Uterus (tissue), 4 donors: ENCODE data around the gene ANKRD6. TPM values are rescaled to one million over a fixed set of nuclear protein-coding genes. Genes with fewer than 3 reads are reported as not detected.

Experiments used
- DNase-seq, 2 donors: peaks; one replicate each; pipeline ENCODE4 v3.0.0-alpha.2; 2019 to 2020
- H3K27ac ChIP-seq, 2 donors: fragments of 200-600 bp; sonication (generic); 1 replicate in 1 of 2; 2 replicates in 1 of 2; pipeline ENCODE4 v1.5.1; 2016 to 2018
- H3K27me3 ChIP-seq, 2 donors: fragments of 200-600 bp; sonication (generic); one replicate each; pipeline ENCODE4 v1.5.1; 2018 to 2019; ENCODE audit warnings: control low read depth in 1 of 2
- H3K36me3 ChIP-seq, 2 donors: fragments of 200-600 bp; sonication (generic); one replicate each; pipeline ENCODE4 v1.5.1; 2019; ENCODE audit warnings: control low read depth in 1 of 2
- H3K4me1 ChIP-seq, 2 donors: fragments of 200-600 bp; sonication (generic); one replicate each; pipeline ENCODE4 v1.5.1; 2018 to 2019; ENCODE audit warnings: control low read depth in 1 of 2
- H3K4me3 ChIP-seq, 2 donors: fragments of 200-600 bp; sonication (generic); 1 replicate in 1 of 2; 2 replicates in 1 of 2; pipeline ENCODE4 v1.5.1; 2018 to 2019; ENCODE audit warnings: mild to moderate bottlenecking in 1 of 2
- H3K9me3 ChIP-seq, 2 donors: fragments of 200-600 bp; sonication (generic); one replicate each; pipeline ENCODE4 v1.5.1; 2019; ENCODE audit warnings: control low read depth in 1 of 2
- CTCF ChIP-seq, 4 experiments: fragments of 200-600 bp in 2 of 4; fragments of 450-650 bp in 2 of 4; sonication (generic) in 2 of 4; IDR thresholded peaks; one replicate each; pipeline ENCODE4 v1.5.1; 2016 to 2019; ENCODE audit warnings: antibody characterized with exemption in 4 of 4, mild to moderate bottlenecking in 2 of 4, moderate library complexity in 1 of 4
- POLR2A ChIP-seq, 2 donors: fragments of 450-650 bp; IDR thresholded peaks; one replicate each; pipeline ENCODE4 v1.6.1; 2016; ENCODE audit warnings: antibody characterized with exemption in 2 of 2, mild to moderate bottlenecking in 1 of 2, moderate library complexity in 1 of 2
- intact Hi-C: fragments of 100-400 bp; cut with DNase I; formaldehyde crosslinking; loops from one replicate; pipeline ENCODE4 v1.15.1; 2023; ENCODE audit warnings: low total_unique reads
- total RNA-seq, 4 donors: library from RNA; depleted of rRNA in 3 of 4; stranded (reverse); fragments of >200 nt in 3 of 4; gene quantifications; one replicate each; pipeline versions ENCODE4 v1.1.0 to v1.2.4, GENCODE V29; 2014 to 2023
- donor health status: DM: yes; HTN: yes; CAD: no.

Gene ANKRD6
- total RNA-seq, 4 donors from 2014 or later = 6.7 to 32.6 (median 24.5) TPM

GRCh38 chr6:89669002-89669401 lies 236.1 kb downstream of the ANKRD6 start:
- Histone ChIP-seq H3K9me3 (no peaks in the 10 kb centered on the region), H3K36me3 (no peaks in the 10 kb centered on the region), H3K27ac (no peak overlapping the region), H3K4me1 (no peaks in the 10 kb centered on the region), H3K27me3 (no peaks in the 10 kb centered on the region), H3K4me3 (no peak overlapping the region)
- no peak for TF ChIP-seq CTCF (IDR thresholded peaks at IDR 0.05)
- no peak for TF ChIP-seq POLR2A (IDR thresholded peaks at IDR 0.05)
- no peak for DNase-seq
- intact Hi-C loops = no loop called here

DNA sequence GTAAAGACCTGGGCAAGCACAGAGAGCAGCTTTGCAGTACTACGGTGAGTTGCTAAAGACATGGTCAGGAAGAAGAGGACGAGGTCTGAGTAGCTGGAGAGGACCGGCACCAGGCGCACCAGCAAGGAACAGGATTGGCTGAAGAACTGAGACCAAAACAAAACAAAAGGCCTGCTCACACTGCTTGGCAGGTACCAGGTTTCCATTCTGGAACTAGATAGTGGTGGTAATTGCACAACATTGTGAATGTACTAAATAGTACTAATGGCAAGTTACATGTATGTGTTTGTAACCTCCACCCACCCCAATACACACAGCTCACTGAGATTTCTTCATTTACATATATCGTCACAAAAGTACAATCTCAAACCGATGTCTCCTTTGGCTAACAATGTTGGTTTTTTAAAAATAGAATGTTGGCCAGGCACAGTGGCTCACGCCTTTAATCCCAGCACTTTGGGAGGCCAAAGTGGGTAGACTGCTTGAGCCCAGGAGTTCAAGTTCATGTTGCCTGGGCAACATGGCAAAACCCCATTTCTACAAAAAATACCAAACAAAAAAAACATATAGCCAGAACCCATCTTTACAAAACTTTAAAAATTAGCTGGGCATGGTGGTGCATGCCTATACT lies 238.1 kb downstream of the ANKRD6 start:
- no peak overlapping the region for H3K4me3 ChIP-seq
- TF ChIP-seq POLR2A (IDR thresholded peaks at IDR 0.05) (no peak), CTCF (IDR thresholded peaks at IDR 0.05) (no peak)
- intact Hi-C loops = no loop called here
- H3K36me3 ChIP-seq = no peaks in the 10 kb centered on the region
- no peak overlapping the region for H3K27ac ChIP-seq
- DNase-seq = no peak
- no peaks in the 10 kb centered on the region for H3K9me3 ChIP-seq
- H3K27me3 ChIP-seq = no peaks in the 10 kb centered on the region
- no peaks in the 10 kb centered on the region for H3K4me1 ChIP-seq

DNA sequence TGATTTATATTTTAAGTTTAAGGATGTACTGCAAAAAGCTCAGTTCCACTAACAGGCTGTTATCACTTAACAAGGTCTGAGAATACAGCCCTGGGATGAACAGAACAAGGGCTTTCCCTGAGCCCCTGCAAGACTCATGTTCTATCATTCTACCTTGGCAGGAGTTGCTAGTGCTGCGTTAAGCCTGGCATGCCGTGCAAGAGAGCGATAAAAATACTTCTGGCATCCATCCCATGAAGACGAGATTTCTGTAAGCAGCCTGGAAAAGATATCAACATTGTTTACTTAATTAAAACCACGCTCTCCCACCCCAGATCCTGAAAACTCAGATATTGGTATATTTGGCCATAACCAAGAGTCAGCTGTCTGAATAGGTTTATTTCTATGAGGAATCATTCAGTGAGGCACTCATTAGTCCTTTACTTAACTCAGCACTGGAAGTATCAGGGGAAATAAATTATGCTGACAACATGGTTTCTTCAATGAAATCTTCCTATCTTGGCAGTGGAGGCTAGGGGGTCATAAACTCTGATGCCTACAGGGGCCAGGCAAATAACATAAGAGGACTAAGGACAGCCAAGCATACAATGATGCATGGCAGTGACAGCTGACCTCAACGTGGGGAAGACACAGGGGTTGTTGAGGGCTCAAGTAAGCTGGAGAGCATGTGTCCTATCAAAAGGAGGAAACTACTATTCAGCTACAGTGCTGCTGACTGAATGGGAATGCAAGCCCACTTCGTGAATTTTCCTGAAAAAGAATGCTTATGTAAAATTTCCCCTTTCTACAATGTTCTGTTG lies 243.2 kb downstream of the ANKRD6 start:
- Histone ChIP-seq H3K27me3 (no peaks in the 10 kb centered on the region), H3K4me3 (no peak overlapping the region), H3K9me3 (no peaks in the 10 kb centered on the region), H3K36me3 (no peaks in the 10 kb centered on the region), H3K27ac (no peak overlapping the region), H3K4me1 (no peaks in the 10 kb centered on the region)
- intact Hi-C loops = no loop called here
- DNase-seq = no peak
- TF ChIP-seq POLR2A (IDR thresholded peaks at IDR 0.05) (no peak), CTCF (IDR thresholded peaks at IDR 0.05) (no peak)

DNA sequence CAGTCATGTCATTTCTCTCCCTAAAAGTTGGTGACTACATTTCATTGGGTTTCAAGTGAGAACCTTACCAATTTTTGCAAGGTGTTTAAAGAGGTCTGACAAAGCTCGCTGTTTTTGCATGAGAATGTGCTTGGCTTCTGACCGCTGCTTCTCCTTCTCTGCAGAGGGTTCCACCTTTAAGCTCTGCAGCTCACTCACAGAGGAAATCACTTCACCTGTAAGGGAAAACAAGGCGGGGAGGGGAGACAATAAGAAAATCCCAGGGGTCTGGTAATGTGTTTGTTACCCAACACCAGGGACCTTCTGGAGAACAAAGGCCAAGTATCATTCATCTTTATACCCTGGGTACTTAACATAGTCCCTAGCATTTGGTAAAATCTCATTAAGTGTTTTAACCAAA lies 245.6 kb downstream of the ANKRD6 start:
- Histone ChIP-seq H3K9me3 (no peaks in the 10 kb centered on the region), H3K27ac (no peak overlapping the region), H3K4me3 (no peak overlapping the region), H3K36me3 (no peaks in the 10 kb centered on the region), H3K27me3 (no peaks in the 10 kb centered on the region), H3K4me1 (no peaks in the 10 kb centered on the region)
- TF ChIP-seq POLR2A (IDR thresholded peaks at IDR 0.05) (no peak), CTCF (IDR thresholded peaks at IDR 0.05) (no peak)
- DNase-seq = no peak
- intact Hi-C loops = no loop called here
